HL-60 (cell line): ENCODE data around the gene ZFP30.

ENCODE experiments used
- DNase-seq, 2 experiments: peaks; one replicate each; pipeline ENCODE4 v3.0.0-alpha.2; 2010 to 2020; ENCODE audit warnings: low read depth in 1 of 2, low spot score in 1 of 2
- H3K27ac ChIP-seq: fragments of 250-450 bp; sonication (Bioruptor Pico); replicated peaks from 2 replicates; pipeline ENCODE4 v1.5.1; 2020; ENCODE audit warnings: mild to moderate bottlenecking, moderate library complexity
- H3K27me3 ChIP-seq: fragments of 250-450 bp; sonication (Bioruptor Pico); 2 replicates; pipeline ENCODE4 v1.5.1; 2021; ENCODE audit warnings: mild to moderate bottlenecking, moderate library complexity; ENCODE audit not compliant: insufficient read depth, poor library complexity, severe bottlenecking
- H3K4me3 ChIP-seq: replicated peaks from 2 replicates; pipeline ENCODE4 v1.5.1; 2011; ENCODE audit warnings: mild to moderate bottlenecking, control low read depth, low read length; ENCODE audit not compliant: insufficient read depth
- CTCF ChIP-seq: IDR thresholded peaks from one replicate; pipeline ENCODE4 v1.5.1; 2011; ENCODE audit warnings: low read length, control low read depth, inconsistent platforms; ENCODE audit not compliant: insufficient read depth
- GABPA ChIP-seq: IDR thresholded peaks from 2 replicates; pipeline ENCODE4 v1.6.1; 2012; ENCODE audit warnings: low read depth
- POLR2AphosphoS5 ChIP-seq: IDR thresholded peaks from 2 replicates; pipeline ENCODE4 v1.6.1; 2012; ENCODE audit warnings: low read depth
- SPI1 ChIP-seq: IDR thresholded peaks from 2 replicates; pipeline ENCODE4 v1.6.1; 2012; ENCODE audit warnings: low read depth, mild to moderate bottlenecking, borderline replicate concordance
- TF ChIP-seq, protein P1 (sequence below): IDR thresholded peaks from 2 replicates; pipeline ENCODE4 v1.6.1; 2012; ENCODE audit warnings: low read depth; ENCODE audit not compliant: insufficient replicate concordance

The ZFP30 gene

GRCh38 chr19:37594982-37595382, 60.3 kb downstream of the ZFP30 start:
- H3K27me3 ChIP-seq, result no peaks in the 10 kb centered on the region
- peak overlapping the region; percentile 87 for H3K4me3 ChIP-seq
- peak; percentile 56 for DNase-seq
- no peak for TF ChIP-seq POLR2AphosphoS5
- no peak for TF ChIP-seq CTCF
- no peak for TF ChIP-seq GABPA
- TF ChIP-seq, protein P1, sequence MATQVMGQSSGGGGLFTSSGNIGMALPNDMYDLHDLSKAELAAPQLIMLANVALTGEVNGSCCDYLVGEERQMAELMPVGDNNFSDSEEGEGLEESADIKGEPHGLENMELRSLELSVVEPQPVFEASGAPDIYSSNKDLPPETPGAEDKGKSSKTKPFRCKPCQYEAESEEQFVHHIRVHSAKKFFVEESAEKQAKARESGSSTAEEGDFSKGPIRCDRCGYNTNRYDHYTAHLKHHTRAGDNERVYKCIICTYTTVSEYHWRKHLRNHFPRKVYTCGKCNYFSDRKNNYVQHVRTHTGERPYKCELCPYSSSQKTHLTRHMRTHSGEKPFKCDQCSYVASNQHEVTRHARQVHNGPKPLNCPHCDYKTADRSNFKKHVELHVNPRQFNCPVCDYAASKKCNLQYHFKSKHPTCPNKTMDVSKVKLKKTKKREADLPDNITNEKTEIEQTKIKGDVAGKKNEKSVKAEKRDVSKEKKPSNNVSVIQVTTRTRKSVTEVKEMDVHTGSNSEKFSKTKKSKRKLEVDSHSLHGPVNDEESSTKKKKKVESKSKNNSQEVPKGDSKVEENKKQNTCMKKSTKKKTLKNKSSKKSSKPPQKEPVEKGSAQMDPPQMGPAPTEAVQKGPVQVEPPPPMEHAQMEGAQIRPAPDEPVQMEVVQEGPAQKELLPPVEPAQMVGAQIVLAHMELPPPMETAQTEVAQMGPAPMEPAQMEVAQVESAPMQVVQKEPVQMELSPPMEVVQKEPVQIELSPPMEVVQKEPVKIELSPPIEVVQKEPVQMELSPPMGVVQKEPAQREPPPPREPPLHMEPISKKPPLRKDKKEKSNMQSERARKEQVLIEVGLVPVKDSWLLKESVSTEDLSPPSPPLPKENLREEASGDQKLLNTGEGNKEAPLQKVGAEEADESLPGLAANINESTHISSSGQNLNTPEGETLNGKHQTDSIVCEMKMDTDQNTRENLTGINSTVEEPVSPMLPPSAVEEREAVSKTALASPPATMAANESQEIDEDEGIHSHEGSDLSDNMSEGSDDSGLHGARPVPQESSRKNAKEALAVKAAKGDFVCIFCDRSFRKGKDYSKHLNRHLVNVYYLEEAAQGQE, result no peak
- no peak for TF ChIP-seq SPI1
- H3K27ac ChIP-seq, result peak overlapping the region; percentile 85

DNA sequence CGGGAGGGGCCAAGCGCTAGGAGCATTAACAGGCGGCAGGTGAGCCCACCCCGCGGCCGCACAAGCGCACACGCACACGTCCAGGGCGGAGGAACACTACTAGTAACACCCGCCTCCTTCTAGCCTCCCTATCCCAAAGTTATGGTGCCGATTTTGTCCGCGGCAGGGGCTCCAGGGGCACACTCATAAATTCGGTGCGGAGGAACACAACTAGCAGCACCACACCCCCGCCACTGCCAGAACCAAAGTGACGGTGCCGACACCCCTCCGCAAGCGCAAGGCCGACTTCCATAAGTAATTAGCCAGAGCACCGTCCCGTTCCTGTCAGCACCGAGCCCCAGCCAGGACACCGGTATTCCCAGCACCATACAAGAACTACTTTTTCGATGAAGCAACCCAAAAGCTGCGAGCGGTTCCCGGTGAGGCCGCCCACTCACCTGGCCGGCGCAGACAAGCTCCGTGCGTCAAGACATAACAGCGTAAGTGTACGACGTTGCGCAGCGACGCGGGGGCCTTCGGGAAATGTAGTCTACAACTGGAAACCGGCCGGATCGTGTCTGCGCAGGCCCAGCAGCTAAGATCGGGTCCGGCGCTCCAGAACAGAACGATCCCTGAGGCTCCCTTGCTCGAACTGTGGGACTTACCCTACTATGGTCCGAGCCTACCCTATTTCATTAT, 60.8 kb downstream of the ZFP30 start, which contains the start of the genes ZNF540 and ZNF571:
TSS of gene ZNF540 (plus strand) at position 573 of the 678 bp plus-strand sequence. CDS start 3,572 bp downstream, outside the sequence.
TSS of gene ZNF571 (minus strand) at position 489 of the 678 bp plus-strand sequence. CDS start 8,116 bp downstream, outside the sequence.
- TF ChIP-seq, protein P1, result no peak
- TF ChIP-seq CTCF (no peak), GABPA (no peak), POLR2AphosphoS5 (peak; percentile 40; the same call in 1 of the 2 replicates), SPI1 (no peak)
- peak within 1 kb of the TSS; percentile 87 for H3K4me3 ChIP-seq
- peak within 1 kb of the TSS; percentile 85 for H3K27ac ChIP-seq
- DNase-seq, result peak; percentile 90 to 95
- H3K27me3 ChIP-seq, result no peaks in the 10 kb centered on the region

- no peak for TF ChIP-seq POLR2AphosphoS5
- TF ChIP-seq, protein P1, result peak; percentile 39
- Histone ChIP-seq H3K4me3 (peak overlapping the region; percentile 87), H3K27me3 (no peaks in the 10 kb centered on the region), H3K27ac (peak overlapping the region; percentile 85)
- peak in 1 of 2 experiments; percentile 4 for DNase-seq
These were observed 61.3 kb downstream of the ZFP30 start for GRCh38 chr19:37593996-37594303.
